H1 (cell line): ENCODE measurements around the gene MACROD2. TPM values are rescaled to one million over a fixed set of nuclear protein-coding genes. Genes with fewer than 3 reads are reported as not detected.

Source experiments
- NRF1 ChIP-seq: IDR thresholded peaks from 2 replicates; pipeline ENCODE4 v1.6.1; 2011; ENCODE audit warnings: mild to moderate bottlenecking, low read depth, low read length, improper control_type of control experiment
- SP1 ChIP-seq: IDR thresholded peaks from 2 replicates; pipeline ENCODE4 v1.6.1; 2011; ENCODE audit warnings: low read depth, low read length
- polyA plus RNA-seq, 7 experiments: library from polyadenylated mRNA; depleted of rRNA in 3 of 7; stranded (reverse) in 5 of 7; unstranded in 2 of 7; fragments of >200 nt in 5 of 7; fragments of 200-250 nt in 2 of 7; gene quantifications; 1 replicate in 5 of 7; 2 replicates in 1 of 7; 4 replicates in 1 of 7; pipeline versions ENCODE4 v1.2.1 to v1.2.3, GENCODE V29; 2011 to 2013; ENCODE audit warnings: missing spikeins in 2 of 7, mixed read lengths in 2 of 7
- total RNA-seq: library from RNA; stranded (reverse); fragmentation: NEBNext Ultra II Directional; extraction: Animal tissue kit (Norgen Biotek cat#: 25700); gene quantifications from 2 replicates; pipeline ENCODE4 v1.2.1, GENCODE V29; 2021

Gene MACROD2
- total and polyA plus RNA-seq, 2 of the 8 experiments (the other 6 are each of a cell fraction or from before 2014, with no cell fraction given): 0.70 to 3.9 TPM

DNA sequence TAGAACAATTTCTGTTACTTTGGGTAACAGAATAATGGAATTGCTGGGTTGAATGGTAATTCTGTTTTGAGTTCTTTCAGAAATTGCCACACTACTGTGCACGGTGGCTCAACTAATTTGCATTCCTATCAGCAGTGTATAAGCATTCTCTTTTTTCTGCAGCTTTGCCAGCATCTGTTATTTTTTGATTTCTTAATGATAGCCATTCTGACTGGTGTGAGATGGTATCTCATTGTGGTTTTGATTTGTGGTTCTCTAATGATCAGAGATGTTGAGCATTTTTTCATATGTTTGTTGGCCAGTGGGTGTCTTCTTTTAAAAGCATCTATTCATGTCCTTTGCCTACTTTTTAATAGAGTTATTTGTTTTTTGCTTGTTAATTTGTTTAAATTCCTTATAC is 1731.1 kb downstream of the MACROD2 start (continued):
- TF ChIP-seq NRF1 (no peak), SP1 (no peak)
